NCI-H1694 treated with DMSO at 0.1 percent for 48 hours (cell line): ENCODE data around the gene PDE6A.
"Not testable (repeated sequence)": the region's sequence is repeated elsewhere in the genome, so short reads cannot be mapped to it uniquely, and the experiment has no call there.

Experiments used
- DNase-seq: peaks from one replicate; lab custom pipeline; 2025; lab: John Stamatoyannopoulos, UW

PDE6A gene

DNA sequence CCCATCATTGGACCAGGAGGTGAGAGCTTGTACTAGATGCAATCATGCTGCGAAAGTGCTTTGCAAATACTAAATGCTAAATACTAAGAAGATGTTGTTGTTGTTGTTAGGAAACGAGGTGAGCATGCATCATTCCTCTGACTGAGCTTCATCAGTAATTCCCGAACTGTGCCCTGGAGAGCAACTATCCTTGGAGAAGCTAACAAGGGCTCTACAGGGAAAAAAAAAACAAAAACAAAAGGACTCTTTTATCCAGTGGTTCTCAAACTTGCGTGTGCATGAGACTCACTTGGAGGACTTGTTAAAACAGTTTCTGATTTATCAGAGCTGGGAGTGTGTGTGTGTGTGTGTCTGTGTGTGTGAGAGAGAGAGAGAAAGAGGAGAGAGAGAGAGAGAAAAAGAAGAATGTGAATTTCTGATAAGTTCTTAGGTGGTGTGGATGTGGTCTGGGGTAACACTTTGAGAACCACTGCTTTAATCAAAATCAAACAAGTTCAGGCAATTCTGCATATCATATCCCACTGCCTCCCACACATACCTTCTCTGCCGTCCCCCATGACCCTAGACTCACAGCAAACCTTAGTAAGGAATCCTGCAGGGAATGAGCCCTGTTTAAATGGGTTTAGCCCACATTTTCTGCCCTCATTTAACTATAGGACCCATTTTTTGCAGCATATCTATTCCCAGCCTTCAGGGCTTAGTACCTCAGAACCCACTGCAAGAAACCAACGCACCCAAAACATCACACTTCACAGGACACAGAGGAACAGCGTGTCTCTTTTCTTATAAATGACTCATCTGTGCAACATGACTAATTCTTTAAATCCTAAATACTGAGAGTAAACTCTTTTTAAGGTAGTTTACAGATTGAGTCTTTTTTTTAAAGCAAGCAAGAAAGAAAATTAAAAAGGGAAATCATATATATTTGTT, 48.9 kb downstream of the PDE6A start:
- DNase-seq: no peak

DNA sequence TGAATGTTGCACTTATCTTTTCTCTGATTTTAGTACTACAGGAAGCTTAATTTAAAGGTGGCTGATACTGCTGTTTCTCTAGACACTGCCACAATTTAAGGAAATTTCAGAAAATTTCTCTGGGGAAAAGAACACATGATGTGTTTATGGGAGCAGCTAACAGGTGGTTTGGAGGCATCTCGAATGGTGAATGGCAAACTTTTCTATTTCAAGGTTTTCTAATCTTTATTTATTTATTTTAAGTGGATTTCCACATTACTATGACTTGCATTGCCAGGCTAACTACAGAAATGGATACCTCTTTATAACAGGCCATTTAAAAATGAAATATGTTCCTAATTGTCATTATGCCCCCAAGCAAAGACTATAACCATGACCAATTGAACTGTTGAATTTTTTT, 50.4 kb downstream of the PDE6A start:
- DNase-seq: no peak

DNA sequence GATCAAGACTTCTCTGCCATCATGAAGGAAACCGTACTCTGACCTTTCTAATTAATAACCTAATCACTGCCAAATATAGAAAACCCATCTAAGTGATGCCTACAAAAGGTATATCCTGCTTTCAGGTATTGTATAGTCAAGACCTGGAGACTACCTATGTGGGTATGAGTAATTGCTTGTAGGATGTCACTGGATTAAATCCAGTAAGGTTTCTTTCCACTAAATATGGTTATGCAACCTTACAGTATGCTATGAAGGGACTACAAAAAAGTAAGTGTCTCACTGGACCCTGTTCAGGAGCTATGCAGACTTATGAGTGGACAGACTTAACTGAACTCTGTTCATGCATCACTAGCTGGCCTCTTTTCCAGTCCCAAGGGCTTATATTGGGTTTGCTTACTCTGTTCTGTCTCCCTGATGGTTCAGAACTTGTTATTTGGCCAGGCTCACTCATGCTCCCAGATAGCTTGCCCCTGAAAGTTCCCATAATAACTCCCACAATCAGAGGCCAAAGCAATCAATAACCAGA, 51.1 kb downstream of the PDE6A start:
- no peak for DNase-seq

DNA sequence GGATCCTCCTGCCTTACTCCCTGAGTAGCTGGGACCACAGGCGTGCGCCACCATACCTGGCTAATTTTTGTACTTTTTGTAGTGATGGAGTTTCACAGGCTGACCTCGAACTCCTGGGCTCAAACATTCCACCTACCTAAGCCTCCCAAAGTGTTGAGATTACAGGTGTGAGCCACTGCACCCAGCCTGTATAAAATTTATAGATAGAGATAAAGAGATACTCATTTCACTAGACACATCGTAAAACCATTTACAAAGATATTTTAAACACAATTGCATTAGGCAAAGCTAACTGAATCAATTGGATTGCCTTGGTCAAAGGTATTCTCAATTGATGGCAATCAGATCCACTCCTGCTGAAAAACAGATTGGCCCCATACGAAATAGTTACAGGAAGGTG, 52.0 kb downstream of the PDE6A start:
- DNase-seq: no peak

GRCh38 chr5:149888280-149888679, 56.3 kb downstream of the PDE6A start:
- no peak for DNase-seq

GRCh38 chr5:149887622-149888183, 56.9 kb downstream of the PDE6A start:
- no peak for DNase-seq

GRCh38 chr5:149886692-149887470, 57.7 kb downstream of the PDE6A start:
- DNase-seq: no peak

GRCh38 chr5:149886060-149886459, 58.5 kb downstream of the PDE6A start:
- DNase-seq: no peak

GRCh38 chr5:149885513-149885912, 59.1 kb downstream of the PDE6A start:
- no peak for DNase-seq

- DNase-seq: no peak
Observed at GRCh38 chr5:149883550-149883949, 61.0 kb downstream of the PDE6A start.

DNA sequence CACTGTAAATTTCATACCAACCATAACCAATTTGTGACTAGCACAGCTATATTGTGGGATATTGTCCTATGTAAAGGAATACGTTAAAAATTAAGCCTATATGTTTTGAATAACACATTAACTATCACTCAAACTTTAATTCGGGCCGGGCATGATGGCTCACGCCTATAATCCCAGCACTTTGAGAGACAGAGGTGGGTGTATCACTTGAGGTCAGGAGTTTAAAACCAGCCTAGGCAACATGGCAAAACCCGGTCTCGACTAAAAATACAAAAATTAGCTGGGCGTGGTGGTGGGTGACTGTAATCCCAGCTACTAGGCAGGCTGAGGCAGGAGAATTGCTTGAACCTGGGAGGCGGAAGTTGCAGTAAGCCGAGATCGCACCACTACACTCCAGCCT, 62.0 kb downstream of the PDE6A start:
- not testable (repeated sequence) for DNase-seq

DNA sequence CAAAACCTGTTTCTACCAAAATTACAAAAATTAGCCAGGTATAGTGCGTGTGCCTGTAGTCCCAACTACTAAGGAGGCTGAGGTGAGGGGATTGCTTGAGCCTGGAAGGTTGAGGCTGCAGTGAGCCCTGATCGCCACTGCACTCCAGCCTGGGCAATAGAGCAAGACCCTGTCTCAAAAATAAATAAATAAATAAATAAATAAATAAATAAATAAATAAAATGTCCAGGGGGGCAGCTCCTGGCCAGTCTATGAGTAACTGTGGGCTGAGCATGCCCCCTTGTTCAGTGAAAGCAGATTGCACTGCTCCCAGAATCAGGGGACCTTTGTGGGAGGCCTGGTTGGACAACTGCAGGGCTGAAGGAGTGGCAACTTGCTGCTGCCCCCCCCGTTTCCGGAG, 62.7 kb downstream of the PDE6A start:
- no peak for DNase-seq

DNA sequence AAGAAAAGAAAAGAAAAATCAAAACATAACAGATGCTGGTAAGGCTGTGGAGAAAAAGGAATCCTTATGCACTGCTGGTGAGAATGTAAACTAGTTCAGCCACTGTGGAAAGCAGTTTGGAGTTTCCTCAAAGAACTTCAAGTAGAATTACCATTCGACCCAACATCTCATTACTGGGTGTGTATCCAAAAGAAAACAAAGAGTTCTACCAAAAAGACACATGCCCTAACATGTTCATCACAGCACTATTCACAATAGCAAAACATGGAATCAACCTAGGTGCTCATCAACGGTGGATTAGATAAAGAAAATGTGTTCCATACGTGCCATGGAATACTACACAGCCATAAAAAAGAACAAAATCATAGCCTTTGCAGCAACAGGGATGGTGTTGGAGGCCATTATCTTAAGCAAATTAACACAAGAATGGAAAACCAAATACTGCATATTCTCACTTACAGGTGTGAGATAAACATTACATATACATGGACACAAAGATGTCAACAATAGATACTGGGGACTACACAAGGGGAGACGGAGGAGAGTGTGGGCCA, 63.4 kb downstream of the PDE6A start:
- no peak for DNase-seq

GRCh38 chr5:149879593-149879992, 65.0 kb downstream of the PDE6A start:
- not testable (repeated sequence) for DNase-seq

DNA sequence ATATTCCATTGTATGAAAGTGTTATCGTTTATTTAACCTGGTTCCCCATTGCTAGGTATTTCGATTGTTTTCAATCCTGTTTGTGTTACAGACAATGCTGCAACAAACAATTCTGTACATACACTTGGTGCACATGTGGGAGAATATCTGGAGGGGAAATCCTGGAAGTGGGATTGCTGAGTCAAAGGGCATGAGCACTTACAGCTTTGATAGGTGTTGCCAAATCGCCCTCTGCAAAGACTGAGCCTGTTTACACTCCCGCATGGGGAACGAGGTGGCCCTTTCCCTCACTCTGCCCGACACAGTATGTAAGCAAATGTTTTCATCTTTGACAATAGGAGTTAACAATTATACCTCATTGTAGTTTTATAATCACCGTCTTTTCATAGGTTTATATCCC, 66.2 kb downstream of the PDE6A start:
- DNase-seq: no peak

DNA sequence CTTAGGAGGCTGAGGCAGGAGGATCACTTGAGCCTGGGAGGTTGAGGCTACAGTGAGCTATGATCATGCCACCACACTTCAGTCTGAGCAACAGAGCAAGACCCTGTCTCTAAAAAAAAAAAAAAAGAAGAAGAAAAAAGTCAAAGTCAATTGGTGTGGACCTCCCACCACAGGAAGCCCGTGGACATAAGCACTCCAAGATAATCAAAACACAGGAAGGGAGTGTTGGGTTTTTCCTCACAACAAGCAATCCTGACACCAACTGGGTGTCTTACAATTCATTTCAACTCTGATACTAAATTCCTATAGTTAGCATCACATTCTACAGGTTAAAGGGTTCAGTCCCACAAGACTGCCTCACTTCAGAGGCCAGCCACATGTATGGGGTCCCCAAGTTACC, 70.7 kb downstream of the PDE6A start:
- DNase-seq: no peak

DNA sequence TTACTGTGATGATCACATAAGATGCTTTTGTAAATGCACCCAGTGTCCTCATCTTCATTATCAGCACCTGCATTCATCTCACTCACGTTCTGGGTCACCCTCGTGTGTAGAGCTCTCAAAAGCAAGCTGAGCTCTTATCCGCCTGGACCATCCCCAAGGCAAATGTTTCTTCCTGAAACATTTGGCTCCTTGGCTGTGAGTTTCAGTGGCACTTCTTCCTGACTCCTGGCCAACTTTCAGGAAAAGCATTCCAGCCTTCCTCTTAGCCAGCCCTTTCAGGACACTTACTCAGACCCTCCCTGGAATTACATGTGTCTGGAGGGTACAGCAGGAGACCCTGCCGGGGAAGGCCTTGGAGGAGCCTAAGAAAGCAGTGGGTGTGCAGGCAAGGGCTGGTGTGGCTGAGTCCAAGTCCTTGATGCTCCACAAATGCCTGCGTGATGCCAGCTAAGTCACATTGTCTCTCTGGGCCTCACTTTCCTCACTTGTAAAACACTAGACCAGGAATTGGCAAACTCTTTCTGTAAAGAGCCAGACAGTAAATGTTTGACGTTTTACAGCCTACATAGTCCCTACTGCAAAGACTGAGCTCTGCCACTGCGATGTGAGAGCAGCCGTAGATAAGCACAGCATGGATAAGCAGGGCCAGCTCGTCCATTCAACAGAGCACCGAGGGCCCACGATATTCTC, 72.1 kb downstream of the PDE6A start:
- DNase-seq: no peak

DNA sequence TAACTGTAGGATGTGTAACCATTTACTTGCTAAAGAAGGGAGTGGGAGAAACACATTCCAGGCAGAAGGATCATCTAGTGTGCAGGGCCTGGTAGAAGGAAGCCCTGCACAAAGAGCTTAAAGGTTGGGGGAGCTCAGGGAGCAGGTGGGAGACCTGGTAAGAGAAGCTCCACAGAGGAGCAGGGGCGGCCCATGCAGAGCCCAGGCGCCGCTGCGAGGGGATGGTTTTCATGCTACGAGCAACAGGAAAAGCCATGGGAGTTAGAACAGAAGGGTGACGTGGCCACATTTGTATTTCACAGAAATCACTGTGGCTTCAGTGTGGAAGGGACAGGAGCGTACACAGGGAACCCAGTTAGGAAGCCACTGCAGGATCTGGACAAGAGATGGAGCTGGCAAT, 73.1 kb downstream of the PDE6A start:
- no peak for DNase-seq

DNA sequence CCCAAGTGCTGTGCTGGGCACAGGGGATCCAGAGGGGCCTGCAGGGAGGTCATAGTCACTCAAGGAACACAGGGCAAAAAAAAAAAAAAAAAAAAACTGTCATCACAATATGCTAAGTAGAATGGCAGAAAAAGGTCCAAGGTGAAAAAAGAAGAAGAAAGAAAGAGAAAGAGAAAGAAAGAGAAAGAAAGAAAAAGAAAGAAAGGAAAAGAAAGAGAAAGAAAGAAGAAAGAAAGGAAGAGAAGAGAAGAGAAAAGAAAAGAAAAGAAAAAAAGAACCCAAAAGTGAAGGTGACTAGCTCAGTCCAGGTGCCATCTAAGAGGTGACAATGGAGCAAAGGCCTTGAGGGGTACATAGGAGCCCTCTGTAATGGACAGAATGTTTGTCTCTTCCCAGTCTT, 73.9 kb downstream of the PDE6A start:
- DNase-seq: no peak

GRCh38 chr5:149870232-149870631, 74.4 kb downstream of the PDE6A start:
- no peak for DNase-seq

DNA sequence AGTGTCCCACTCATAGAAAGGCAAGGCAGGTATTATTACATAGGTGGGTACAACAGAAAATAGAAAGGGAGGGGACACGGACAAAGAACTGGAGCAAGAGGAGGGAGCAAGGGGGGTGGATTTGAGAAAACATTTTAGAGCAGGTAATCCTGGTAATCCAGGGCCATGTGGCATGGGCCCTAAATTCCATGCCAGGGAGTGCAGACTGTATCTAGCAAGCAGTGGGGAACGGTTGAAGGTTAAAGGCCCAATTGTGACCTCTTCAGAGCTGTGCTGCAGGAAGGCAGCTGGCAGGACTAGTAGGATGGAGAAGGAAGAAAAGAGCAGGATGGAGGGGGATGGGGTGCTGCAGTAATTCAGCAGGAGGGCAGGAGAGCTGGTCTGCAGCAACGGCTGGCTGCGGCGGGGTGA, 75.2 kb downstream of the PDE6A start:
- DNase-seq: no peak

- DNase-seq: no peak
Observed at GRCh38 chr5:149865746-149866145, 78.8 kb downstream of the PDE6A start.
